ENCODE measurements around the gene GXYLT2.
A peak's percentile ranks its signal among the peaks of the same experiment; 100 is the strongest.
"Not testable (repeated sequence)": the region's sequence is repeated elsewhere in the genome, so short reads cannot be mapped to it uniquely, and the experiment has no call there.

Gene GXYLT2

GRCh38 chr3:72999951-73000350 lies 112.1 kb downstream of the GXYLT2 start:
- H3K4me3 ChIP-seq (ENCODE audit: low read depth, low read length): peak overlapping the region; percentile 90
- no peak for TF ChIP-seq CTCF (IDR thresholded peaks at IDR 0.05; ENCODE audit: low read depth, low read length)

GRCh38 chr3:73003050-73003449 lies 115.2 kb downstream of the GXYLT2 start:
- not testable (repeated sequence) for H3K4me3 ChIP-seq (ENCODE audit: low read depth, low read length)

- no peak overlapping the region for H3K4me3 ChIP-seq (ENCODE audit: low read depth, low read length)
- no peak for TF ChIP-seq CTCF (IDR thresholded peaks at IDR 0.05; ENCODE audit: low read depth, low read length)
These were observed 116.5 kb downstream of the GXYLT2 start for GRCh38 chr3:73004316-73004715.

GRCh38 chr3:73007992-73008712 lies 120.3 kb downstream of the GXYLT2 start:
- TF ChIP-seq CTCF (IDR thresholded peaks at IDR 0.05; ENCODE audit: low read depth, low read length): no peak
- no peak overlapping the region for H3K4me3 ChIP-seq (ENCODE audit: low read depth, low read length)

GRCh38 chr3:73009008-73009407 lies 121.2 kb downstream of the GXYLT2 start:
- H3K4me3 ChIP-seq (ENCODE audit: low read depth, low read length): no peak overlapping the region
- no peak for TF ChIP-seq CTCF (IDR thresholded peaks at IDR 0.05; ENCODE audit: low read depth, low read length)

- TF ChIP-seq CTCF (IDR thresholded peaks at IDR 0.05; ENCODE audit: low read depth, low read length): no peak
- H3K4me3 ChIP-seq (ENCODE audit: low read depth, low read length): no peak overlapping the region
These were observed 121.9 kb downstream of the GXYLT2 start for GRCh38 chr3:73009750-73010149.

- no peak overlapping the region for H3K4me3 ChIP-seq (ENCODE audit: low read depth, low read length)
- no peak for TF ChIP-seq CTCF (IDR thresholded peaks at IDR 0.05; ENCODE audit: low read depth, low read length)
These were observed 122.3 kb downstream of the GXYLT2 start for GRCh38 chr3:73010158-73010557.

GRCh38 chr3:73018298-73018697 lies 130.5 kb downstream of the GXYLT2 start:
- TF ChIP-seq CTCF (IDR thresholded peaks at IDR 0.05; ENCODE audit: low read depth, low read length): no peak
- no peak overlapping the region for H3K4me3 ChIP-seq (ENCODE audit: low read depth, low read length)

Data from WI38 (cell line).